Stimulated activated CD8-positive, alpha-beta memory T cell treated with anti-CD3 and anti-CD28 coated beads, Interleukin-15, amount 100 ng/mL, for 1 hour (primary cell): Measurements from ENCODE around the gene MYO10.
"Not testable (repeated sequence)": the region's sequence is repeated elsewhere in the genome, so short reads cannot be mapped to it uniquely, and the experiment has no call there.

ENCODE experiments used
- DNase-seq: peaks from one replicate; pipeline ENCODE4 v3.0.0-alpha.2; 2020; ENCODE audit warnings: low read depth

MYO10 gene

GRCh38 chr5:16886793-16887345 is 49.2 kb downstream of the MYO10 start:
- no peak for DNase-seq

- DNase-seq, result no peak
Observed at GRCh38 chr5:16886366-16886736, 49.7 kb downstream of the MYO10 start.

- DNase-seq, result no peak
Observed at GRCh38 chr5:16885635-16886365, 50.3 kb downstream of the MYO10 start.

- no peak for DNase-seq
Observed at GRCh38 chr5:16884595-16884994, 51.5 kb downstream of the MYO10 start.

GRCh38 chr5:16883806-16884205 is 52.3 kb downstream of the MYO10 start:
- no peak for DNase-seq

- DNase-seq, result no peak
Observed at GRCh38 chr5:16883176-16883575, 52.9 kb downstream of the MYO10 start.

GRCh38 chr5:16881251-16881650 is 54.8 kb downstream of the MYO10 start:
- DNase-seq, result no peak

- no peak for DNase-seq
Observed at GRCh38 chr5:16880547-16880946, 55.5 kb downstream of the MYO10 start.

- no peak for DNase-seq
Observed at GRCh38 chr5:16879650-16880049, 56.4 kb downstream of the MYO10 start.

GRCh38 chr5:16879191-16879590 is 56.9 kb downstream of the MYO10 start:
- no peak for DNase-seq

- DNase-seq, result no peak
Observed at GRCh38 chr5:16877267-16877935, 58.7 kb downstream of the MYO10 start.

GRCh38 chr5:16874424-16874823 is 61.7 kb downstream of the MYO10 start:
- not testable (repeated sequence) for DNase-seq

- no peak for DNase-seq
Observed at GRCh38 chr5:16871746-16872339, 64.2 kb downstream of the MYO10 start.

GRCh38 chr5:16870878-16871277 is 65.2 kb downstream of the MYO10 start:
- DNase-seq, result no peak

GRCh38 chr5:16869821-16870796 is 66.0 kb downstream of the MYO10 start:
- no peak for DNase-seq

- no peak for DNase-seq
Observed at GRCh38 chr5:16867577-16867953, 68.5 kb downstream of the MYO10 start.

GRCh38 chr5:16866795-16867576 is 69.1 kb downstream of the MYO10 start:
- no peak for DNase-seq

GRCh38 chr5:16866273-16866672 is 69.8 kb downstream of the MYO10 start:
- DNase-seq, result no peak

GRCh38 chr5:16865151-16865550 is 70.9 kb downstream of the MYO10 start:
- no peak for DNase-seq

- DNase-seq, result no peak
Observed at GRCh38 chr5:16864631-16865131, 71.4 kb downstream of the MYO10 start.

- no peak for DNase-seq
Observed at GRCh38 chr5:16863469-16863946, 72.6 kb downstream of the MYO10 start.
